OCI-LY1 (cell line): ENCODE measurements around the gene RNASE1.

Experiments used
- CTCF ChIP-seq: fragments of 200-600 bp; sonication (generic), shearing (Covaris generic); IDR thresholded peaks from 2 replicates; pipeline ENCODE4 v1.5.1; 2017; ENCODE audit warnings: mild to moderate bottlenecking, antibody characterized with exemption, low read length, moderate library complexity, mixed read lengths
- EZH2 ChIP-seq: fragments of 200-600 bp; sonication (generic), shearing (Covaris generic); IDR thresholded peaks from 2 replicates; pipeline ENCODE4 v1.8.0; 2017; ENCODE audit warnings: borderline replicate concordance, mixed run types, mild to moderate bottlenecking, antibody characterized with exemption, low read length, moderate library complexity, mixed read lengths

GRCh38 chr14:20798932-20799331 is 3.7 kb downstream of the RNASE1 start:
- no peak for TF ChIP-seq CTCF
- TF ChIP-seq EZH2: no peak
